ENCODE data around the gene FGF9.

DNA sequence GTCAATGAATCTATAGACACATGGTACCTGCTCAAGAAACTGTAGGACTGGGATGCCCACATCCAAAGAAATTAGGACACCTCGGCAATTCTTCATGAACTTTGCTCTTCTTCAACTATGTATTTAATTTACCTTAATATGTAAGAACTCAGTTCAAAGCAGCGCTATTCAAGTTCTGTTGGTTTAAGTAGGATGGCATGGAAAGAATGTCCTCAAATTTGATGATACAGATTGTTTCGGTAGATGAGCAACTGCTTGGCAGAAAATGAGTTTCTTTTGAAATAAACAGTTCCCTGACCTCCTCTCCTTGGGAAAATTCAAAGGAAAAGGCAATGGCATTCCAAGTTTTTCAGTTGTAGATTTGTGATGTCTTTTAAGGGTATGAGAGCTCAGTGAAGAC lies 36.7 kb downstream of the FGF9 start:
- TF ChIP-seq, protein P1, sequence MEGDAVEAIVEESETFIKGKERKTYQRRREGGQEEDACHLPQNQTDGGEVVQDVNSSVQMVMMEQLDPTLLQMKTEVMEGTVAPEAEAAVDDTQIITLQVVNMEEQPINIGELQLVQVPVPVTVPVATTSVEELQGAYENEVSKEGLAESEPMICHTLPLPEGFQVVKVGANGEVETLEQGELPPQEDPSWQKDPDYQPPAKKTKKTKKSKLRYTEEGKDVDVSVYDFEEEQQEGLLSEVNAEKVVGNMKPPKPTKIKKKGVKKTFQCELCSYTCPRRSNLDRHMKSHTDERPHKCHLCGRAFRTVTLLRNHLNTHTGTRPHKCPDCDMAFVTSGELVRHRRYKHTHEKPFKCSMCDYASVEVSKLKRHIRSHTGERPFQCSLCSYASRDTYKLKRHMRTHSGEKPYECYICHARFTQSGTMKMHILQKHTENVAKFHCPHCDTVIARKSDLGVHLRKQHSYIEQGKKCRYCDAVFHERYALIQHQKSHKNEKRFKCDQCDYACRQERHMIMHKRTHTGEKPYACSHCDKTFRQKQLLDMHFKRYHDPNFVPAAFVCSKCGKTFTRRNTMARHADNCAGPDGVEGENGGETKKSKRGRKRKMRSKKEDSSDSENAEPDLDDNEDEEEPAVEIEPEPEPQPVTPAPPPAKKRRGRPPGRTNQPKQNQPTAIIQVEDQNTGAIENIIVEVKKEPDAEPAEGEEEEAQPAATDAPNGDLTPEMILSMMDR (IDR thresholded peaks at IDR 0.05) = no peak
- no peak for TF ChIP-seq POLR2AphosphoS5 (IDR thresholded peaks at IDR 0.05)
- TF ChIP-seq EP300 (IDR thresholded peaks at IDR 0.05) = no peak

Measured in stomach (tissue), 4 donors.